ENCODE data around the gene SYNPR. TPM values are rescaled to one million over a fixed set of nuclear protein-coding genes. Genes with fewer than 3 reads are reported as not detected.

The SYNPR gene
- total RNA-seq, 1 donor from 2014 or later, result not detected

GRCh38 chr3:63395960-63396359, 117.9 kb downstream of the SYNPR start:
- DNase-seq (ENCODE audit: low spot score), result no peak
- TF ChIP-seq CTCF (IDR thresholded peaks at IDR 0.05; ENCODE audit: unreplicated experiment), result no peak
- Mint-ChIP-seq H3K4me3 (ENCODE audit: unreplicated experiment) (no peak overlapping the region), H3K4me1 (ENCODE audit: unreplicated experiment) (no peaks in the 10 kb centered on the region), H3K27ac (ENCODE audit: unreplicated experiment) (no peak overlapping the region), H3K36me3 (ENCODE audit: low read depth, unreplicated experiment) (no peaks in the 10 kb centered on the region), H3K9me3 (ENCODE audit: unreplicated experiment) (no peaks in the 10 kb centered on the region), H3K27me3 (ENCODE audit: unreplicated experiment) (peaks cover 5% of the 10 kb centered on the region)

GRCh38 chr3:63400246-63400860, 122.2 kb downstream of the SYNPR start:
- Mint-ChIP-seq H3K27me3 (ENCODE audit: unreplicated experiment) (peaks cover 5% of the 10 kb centered on the region), H3K27ac (ENCODE audit: unreplicated experiment) (no peak overlapping the region), H3K36me3 (ENCODE audit: low read depth, unreplicated experiment) (no peaks in the 10 kb centered on the region), H3K9me3 (ENCODE audit: unreplicated experiment) (no peaks in the 10 kb centered on the region), H3K4me3 (ENCODE audit: unreplicated experiment) (no peak overlapping the region), H3K4me1 (ENCODE audit: unreplicated experiment) (no peaks in the 10 kb centered on the region)
- no peak for TF ChIP-seq CTCF (IDR thresholded peaks at IDR 0.05; ENCODE audit: unreplicated experiment)
- no peak for DNase-seq (ENCODE audit: low spot score)

GRCh38 chr3:63405882-63406281, 127.8 kb downstream of the SYNPR start:
- H3K27me3 Mint-ChIP-seq (ENCODE audit: unreplicated experiment), result peaks cover 2% of the 10 kb centered on the region
- DNase-seq (ENCODE audit: low spot score), result no peak
- H3K4me3 Mint-ChIP-seq (ENCODE audit: unreplicated experiment), result no peak overlapping the region
- no peak for TF ChIP-seq CTCF (IDR thresholded peaks at IDR 0.05; ENCODE audit: unreplicated experiment)
- no peak overlapping the region for H3K27ac Mint-ChIP-seq (ENCODE audit: unreplicated experiment)
- H3K4me1 Mint-ChIP-seq (ENCODE audit: unreplicated experiment), result no peaks in the 10 kb centered on the region
- H3K9me3 Mint-ChIP-seq (ENCODE audit: unreplicated experiment), result no peaks in the 10 kb centered on the region
- no peaks in the 10 kb centered on the region for H3K36me3 Mint-ChIP-seq (ENCODE audit: low read depth, unreplicated experiment)

GRCh38 chr3:63413523-63413922, 135.4 kb downstream of the SYNPR start:
- H3K9me3 Mint-ChIP-seq (ENCODE audit: unreplicated experiment), result no peaks in the 10 kb centered on the region
- H3K36me3 Mint-ChIP-seq (ENCODE audit: low read depth, unreplicated experiment), result no peaks in the 10 kb centered on the region
- H3K27me3 Mint-ChIP-seq (ENCODE audit: unreplicated experiment), result no peaks in the 10 kb centered on the region
- no peak for TF ChIP-seq CTCF (IDR thresholded peaks at IDR 0.05; ENCODE audit: unreplicated experiment)
- H3K4me1 Mint-ChIP-seq (ENCODE audit: unreplicated experiment), result no peaks in the 10 kb centered on the region
- no peak for DNase-seq (ENCODE audit: low spot score)
- H3K4me3 Mint-ChIP-seq (ENCODE audit: unreplicated experiment), result no peak overlapping the region
- no peak overlapping the region for H3K27ac Mint-ChIP-seq (ENCODE audit: unreplicated experiment)

- no peak for DNase-seq (ENCODE audit: low spot score)
- Mint-ChIP-seq H3K4me1 (ENCODE audit: unreplicated experiment) (no peaks in the 10 kb centered on the region), H3K4me3 (ENCODE audit: unreplicated experiment) (no peak overlapping the region), H3K27me3 (ENCODE audit: unreplicated experiment) (no peaks in the 10 kb centered on the region), H3K27ac (ENCODE audit: unreplicated experiment) (no peak overlapping the region), H3K36me3 (ENCODE audit: low read depth, unreplicated experiment) (no peaks in the 10 kb centered on the region), H3K9me3 (ENCODE audit: unreplicated experiment) (no peaks in the 10 kb centered on the region)
- no peak for TF ChIP-seq CTCF (IDR thresholded peaks at IDR 0.05; ENCODE audit: unreplicated experiment)
These were observed 136.5 kb downstream of the SYNPR start for GRCh38 chr3:63414607-63415006.

Measured in endothelial cell (in vitro differentiated cells).